Stimulated activated CD8-positive, alpha-beta memory T cell treated with anti-CD3 and anti-CD28 coated beads, Interleukin-4, amount 100 ng/mL, for 48 hours (primary cell): ENCODE data around the gene CHST14.

Experiments
- DNase-seq: peaks from one replicate; pipeline ENCODE4 v3.0.0-alpha.2; 2020

CHST14 gene

DNA sequence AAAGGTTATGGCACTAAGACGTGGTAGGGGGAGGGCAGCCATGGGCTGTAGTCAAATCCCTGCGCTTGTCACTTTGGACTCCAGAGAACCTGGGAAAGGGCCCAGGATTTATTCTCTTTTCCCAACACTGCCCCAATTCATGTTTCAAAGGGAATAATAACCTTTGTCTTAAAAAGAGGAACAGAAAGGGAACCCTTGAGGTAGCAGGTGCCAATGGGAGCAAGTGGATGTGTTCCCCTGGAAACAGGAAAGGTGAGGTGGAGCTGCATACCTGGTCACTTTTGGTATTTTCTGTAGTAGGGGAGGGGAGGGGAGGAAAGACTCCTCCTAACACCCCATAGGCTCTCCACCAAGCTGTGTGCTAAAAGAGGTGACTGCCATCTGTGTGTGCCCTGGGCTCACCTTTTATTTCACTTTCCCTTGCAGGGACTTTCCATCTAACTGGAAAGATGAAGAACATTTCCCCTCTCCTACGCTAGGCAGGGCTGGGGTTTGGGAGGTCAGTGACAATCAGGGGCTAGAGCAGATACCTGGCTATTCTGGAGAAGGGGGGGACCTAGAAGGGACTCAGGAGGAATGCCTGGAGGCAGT, 6.1 kb upstream of the CHST14 start:
- DNase-seq = no peak

DNA sequence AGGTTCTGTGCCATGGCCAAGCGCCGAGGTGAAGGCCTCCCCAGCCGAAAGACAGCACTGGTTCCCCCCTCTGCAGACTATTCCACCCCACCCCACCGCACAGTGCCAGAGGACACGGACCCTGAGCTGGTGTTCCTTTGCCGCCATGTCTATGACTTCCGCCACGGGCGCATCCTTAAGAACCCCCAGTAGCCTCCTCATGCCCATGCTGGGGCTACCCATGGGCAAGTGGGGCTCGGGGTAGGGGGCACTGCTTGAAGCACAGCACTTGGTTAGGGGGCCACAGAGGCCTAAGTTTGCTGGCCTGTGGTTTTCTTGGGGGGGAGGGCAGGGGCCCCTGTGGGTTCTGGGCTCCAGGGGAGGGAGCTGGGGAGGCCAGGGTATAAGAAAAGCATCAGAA, 4.8 kb upstream of the CHST14 start:
- no peak for DNase-seq

DNA sequence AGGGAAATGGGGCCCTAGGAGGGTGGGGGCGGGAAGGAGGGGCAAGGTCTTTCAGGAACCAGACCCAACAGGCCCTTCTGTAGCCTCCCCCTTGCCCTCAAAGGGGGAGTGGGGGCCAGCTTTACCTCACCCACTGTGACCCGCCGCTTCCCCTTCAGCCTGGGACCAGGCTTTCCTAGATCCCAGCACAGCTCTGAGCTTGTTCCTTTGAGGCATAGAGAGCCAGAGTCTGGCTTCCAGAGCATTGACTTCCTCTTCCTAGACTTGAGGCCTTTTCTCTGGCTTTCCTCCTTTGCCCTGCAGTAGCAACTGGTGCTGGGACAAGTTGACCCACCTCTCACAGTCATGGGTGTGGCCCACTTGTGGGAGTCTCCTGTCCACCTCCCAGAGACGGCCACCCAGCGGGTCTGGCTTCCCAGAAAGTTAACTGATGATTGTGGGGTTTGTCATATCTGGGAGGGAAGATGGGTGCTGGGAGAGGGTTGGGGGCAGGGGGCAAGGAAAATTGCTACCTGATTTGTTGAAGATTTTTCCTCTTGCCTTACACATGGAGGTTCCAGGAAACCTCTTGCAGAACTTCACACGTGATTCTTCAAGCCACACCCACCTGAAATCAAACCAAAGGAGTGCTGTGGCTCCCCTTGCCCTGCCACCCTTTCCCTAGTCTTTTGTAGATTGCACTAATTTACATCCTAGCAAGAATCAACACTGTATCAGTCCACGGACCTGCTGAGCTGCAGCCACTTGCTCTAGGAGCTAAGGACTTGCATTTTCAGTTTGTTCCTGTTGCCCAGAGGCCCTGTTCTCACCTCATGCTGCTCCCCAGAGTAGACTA, 4.1 kb upstream of the CHST14 start:
- no peak for DNase-seq

DNA sequence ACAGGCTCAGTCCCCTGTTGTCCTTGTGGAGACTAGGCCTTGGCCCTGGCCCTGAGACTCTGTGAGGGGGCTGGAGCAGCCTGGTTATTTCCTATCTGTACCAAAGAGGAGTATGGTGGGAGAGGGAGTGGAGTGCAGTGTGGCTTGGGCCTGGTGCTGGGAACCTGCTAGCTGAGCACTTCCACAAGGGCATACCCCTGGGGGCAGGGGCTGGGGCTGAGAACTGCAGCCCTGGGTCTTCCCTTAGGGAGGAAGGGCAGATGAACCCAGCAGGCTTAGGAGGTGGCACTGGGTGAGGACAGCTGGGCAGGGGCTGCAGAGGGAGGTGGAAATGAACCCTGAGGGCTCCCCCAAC, 3.5 kb upstream of the CHST14 start:
- no peak for DNase-seq

DNA sequence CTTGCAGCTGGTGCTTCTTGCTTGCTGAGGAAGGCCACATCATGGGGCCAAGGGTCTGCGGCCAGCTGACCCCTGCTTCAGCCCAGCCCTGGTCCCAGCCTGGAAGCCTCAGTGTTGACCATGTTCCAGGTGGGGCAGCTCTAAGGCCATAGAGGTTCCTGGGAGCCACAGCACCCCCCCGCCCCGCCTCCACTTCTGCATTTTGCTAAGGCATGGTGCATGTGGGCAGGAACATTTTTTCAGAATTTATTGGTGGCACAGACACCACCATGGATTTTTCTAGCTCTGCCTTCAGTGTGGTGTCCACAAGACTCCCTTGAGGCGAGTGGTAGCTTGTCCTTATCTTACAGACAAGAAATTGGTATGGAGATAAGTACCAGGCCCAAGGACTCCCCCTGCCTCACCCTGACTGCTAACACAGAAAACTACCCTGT, 1.9 kb upstream of the CHST14 start:
- no peak for DNase-seq

DNA sequence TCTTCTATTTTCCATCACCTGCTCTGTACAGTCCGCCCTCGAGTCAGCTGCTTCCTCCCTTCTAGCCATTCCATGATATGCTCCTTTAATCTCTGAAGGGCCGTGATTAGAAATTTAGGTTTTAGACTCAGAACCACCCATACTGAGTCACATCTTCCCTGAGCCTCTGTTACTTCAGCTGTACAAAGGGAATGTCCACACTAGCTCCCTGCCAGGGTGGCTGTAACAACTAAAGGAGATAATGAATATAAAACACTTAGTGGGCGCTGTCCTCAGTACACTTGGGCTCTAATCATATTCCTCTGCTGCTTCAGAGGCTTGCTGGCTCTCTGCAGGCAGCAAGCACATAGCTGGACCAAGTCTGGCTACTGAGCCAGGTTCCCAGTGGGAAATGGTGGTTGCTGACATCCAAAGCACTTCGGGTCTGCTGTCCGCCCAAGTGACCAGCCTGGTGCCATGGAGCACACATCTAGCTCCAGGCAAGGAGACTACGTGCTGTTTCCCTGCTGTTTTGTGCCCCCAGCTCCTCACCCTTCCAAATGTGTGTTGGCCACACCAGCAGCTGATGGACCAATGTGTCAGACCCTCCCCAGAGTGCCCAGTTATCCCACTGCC, 901 bp upstream of the CHST14 start:
- DNase-seq = no peak

DNA sequence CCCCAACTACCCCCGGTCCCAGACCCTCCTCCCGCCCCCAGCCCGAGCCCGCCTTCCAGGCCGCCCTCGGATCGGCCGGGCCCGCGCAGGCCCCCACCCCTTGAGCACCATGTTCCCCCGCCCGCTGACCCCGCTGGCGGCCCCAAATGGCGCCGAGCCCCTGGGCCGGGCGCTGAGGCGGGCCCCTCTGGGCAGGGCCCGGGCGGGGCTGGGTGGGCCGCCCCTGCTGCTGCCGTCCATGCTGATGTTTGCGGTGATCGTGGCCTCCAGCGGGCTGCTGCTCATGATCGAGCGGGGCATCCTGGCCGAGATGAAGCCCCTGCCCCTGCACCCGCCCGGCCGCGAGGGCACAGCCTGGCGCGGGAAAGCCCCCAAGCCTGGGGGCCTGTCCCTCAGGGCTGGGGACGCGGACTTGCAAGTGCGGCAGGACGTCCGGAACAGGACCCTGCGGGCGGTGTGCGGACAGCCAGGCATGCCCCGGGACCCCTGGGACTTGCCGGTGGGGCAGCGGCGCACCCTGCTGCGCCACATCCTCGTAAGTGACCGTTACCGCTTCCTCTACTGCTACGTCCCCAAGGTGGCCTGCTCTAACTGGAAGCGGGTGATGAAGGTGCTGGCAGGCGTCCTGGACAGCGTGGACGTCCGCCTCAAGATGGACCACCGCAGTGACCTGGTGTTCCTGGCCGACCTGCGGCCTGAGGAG, 472 bp downstream of the CHST14 start:
- DNase-seq = peak; percentile 40

DNA sequence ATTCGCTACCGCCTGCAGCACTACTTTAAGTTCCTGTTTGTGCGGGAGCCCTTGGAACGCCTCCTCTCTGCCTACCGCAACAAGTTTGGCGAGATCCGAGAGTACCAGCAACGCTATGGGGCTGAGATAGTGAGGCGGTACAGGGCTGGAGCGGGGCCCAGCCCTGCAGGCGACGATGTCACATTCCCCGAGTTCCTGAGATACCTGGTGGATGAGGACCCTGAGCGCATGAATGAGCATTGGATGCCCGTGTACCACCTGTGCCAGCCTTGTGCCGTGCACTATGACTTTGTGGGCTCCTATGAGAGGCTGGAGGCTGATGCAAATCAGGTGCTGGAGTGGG, 995 bp downstream of the CHST14 start:
- no peak for DNase-seq

DNA sequence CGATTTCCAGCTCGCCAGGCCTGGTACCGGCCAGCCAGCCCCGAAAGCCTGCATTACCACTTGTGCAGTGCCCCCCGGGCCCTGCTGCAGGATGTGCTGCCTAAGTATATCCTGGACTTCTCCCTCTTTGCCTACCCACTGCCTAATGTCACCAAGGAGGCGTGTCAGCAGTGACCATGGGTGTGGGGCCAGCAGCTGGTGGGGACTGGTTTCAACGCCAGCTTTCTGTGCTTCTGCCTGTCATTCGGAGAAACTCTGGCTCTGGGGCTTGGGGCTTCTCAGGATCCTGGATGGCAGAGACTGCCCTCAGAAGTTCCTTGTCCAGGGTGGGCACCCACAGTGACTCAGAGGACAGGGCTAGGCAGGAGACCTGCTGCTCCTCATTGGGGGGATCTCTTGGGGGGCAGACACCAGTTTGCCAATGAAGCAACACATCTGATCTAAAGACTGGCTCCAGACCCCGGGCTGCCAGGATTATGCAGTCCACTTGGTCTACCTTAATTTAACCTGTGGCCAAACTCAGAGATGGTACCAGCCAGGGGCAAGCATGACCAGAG, 1.5 kb downstream of the CHST14 start:
- DNase-seq = no peak

DNA sequence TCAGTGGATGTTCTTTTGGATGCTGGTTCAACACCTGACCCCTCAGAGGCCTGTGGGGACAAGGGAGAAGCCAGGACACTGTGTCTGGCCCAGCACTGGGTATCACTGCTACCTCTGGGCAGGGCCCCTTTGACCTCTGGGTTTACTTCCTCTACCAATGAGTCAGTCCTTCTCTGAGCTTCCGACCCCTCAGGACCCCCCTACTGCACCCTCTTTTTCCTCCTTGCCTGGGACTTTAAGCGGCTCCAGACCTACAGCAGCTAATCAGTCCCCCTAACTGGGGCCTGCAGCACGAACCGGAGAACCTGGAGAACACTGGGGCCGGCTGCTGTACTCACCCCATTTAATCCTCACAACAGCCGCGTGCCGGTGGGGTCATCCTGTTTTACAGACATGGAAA, 3.8 kb downstream of the CHST14 start:
- DNase-seq = no peak

DNA sequence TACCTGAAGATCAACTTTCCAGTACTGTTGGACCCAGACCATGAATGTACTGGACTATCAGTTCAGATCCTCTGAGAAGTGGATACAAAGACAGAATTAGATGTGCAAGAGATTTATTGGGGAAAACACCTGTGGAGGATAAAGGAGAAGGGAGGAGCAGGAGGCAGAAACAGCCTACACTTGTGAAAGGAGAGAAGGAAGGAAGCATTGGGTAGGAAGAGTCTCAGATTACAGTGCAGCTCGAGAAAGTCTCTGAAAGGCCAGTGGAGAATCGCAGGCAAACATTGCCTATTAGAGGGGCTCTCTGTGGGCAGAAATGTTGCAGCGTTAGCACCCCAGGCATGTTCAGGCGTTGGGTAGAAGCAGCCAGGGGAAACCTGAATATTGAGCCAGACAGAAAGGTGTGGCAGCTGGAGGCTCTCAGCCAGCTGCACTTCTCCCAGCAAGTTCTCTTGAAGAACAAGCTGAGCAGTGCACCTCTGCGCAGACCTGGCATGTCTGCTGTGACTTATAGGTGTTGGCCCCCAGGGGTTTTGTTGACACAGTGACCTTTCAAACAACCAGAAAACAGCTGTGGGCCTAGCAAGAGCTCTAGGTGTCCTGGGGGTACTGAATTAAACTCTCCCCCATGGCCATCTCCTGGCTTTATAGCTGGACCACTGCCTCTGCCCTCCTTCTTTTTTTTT, 7.0 kb downstream of the CHST14 start:
- no peak for DNase-seq

DNA sequence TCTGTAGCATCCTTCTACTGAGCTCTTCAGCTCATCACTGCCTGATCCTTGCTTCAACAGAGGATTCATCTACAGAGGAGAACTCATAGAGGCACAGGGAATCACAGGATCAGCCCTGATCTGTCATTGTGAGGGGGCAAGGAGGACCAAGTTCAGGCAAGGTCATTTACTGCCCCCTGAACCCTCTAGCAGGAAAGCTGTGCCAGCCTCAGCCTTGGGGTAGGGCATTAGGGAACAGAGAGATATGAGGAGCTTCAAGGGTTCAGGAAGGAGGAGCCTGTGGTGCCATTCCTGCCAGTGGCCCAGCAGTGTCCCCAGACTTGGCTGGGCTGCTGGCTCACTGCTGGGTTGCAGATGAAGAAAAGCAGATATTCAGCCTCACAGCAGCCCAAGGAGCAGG, 8.2 kb downstream of the CHST14 start:
- DNase-seq = no peak

DNA sequence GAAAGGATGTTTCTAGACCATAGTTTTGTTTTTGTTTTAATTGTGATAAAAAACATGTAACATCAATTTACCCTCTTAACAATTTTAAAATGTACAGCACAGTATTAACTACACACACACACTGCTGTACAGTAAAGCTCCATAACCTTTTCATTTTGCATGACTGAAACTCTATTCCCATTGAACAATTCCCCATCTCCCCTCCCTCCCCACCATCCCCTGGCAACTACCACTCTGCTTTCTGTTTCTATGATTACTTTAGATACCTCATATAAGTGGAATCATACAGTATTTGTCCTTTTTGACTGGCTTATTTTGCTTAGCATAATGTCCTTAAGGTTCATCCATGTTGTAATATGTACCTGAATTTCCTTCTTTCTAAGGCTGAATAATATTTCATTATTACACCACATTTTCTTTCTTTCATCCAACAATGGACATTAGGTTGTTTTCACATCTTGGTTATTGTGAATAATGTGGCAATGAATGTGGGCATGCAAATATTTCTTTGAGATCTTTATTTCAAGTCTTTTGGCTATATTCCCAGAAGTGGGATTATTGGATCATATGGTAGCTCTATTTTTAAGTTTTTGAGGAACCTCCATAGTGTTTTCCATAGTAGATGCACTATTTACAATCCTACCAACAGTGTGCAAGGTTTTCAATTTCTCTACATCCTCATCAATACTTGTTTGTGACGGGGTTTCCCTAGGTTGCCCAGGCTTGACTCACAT, 10.7 kb downstream of the CHST14 start:
- DNase-seq = no peak

DNA sequence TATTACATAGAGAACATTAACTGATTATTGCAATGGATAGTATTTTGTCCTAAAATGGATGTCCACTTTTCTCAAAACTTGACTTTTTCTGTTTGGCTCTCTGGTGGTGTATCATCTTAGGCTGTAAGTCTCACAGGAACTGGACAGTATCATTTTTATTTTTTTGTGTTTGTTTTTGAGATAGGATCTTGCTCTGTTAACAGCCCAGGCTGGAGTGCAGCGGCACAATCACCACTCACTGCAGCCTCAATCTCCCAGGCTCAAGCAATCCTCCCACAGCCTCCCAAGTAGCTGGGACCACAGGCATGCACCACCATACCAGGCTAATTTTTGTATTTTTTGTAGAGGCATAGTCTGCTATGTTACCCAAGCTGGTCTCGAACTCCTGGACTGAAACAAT, 13.1 kb downstream of the CHST14 start:
- DNase-seq = no peak

DNA sequence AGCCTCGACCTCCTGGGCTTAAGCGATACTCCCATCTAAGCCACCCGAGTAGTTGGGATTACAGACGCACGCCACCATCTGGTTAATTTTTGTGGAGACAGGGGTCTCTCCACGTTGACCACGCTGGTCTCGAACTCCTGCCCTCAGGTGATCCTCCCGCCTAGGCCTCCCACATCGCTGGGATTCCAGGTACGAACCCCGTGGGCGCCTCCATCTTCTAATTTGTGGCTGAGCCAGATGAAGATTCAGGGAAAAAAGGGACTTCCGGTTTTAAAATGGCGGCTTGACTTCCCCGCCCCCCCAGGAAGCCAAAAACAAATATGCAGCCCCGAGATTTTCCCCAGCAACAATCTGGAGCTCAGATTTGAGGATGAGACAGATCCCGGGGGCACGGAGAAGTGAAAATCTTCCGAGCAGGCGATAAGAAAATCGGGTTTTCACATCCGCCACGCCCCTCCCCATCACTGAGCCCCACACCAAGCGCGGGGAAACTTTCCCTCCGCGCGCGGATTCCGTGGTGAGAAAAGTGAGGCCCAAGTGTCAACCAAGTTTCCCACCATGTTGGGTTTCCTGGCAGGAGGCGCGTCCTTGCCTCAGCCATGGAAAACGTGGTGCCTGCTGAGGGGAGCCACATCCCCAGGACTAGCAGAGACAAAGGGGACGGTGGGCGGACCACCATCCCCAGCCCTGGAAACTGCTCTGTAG, 15.4 kb downstream of the CHST14 start:
- DNase-seq = no peak

DNA sequence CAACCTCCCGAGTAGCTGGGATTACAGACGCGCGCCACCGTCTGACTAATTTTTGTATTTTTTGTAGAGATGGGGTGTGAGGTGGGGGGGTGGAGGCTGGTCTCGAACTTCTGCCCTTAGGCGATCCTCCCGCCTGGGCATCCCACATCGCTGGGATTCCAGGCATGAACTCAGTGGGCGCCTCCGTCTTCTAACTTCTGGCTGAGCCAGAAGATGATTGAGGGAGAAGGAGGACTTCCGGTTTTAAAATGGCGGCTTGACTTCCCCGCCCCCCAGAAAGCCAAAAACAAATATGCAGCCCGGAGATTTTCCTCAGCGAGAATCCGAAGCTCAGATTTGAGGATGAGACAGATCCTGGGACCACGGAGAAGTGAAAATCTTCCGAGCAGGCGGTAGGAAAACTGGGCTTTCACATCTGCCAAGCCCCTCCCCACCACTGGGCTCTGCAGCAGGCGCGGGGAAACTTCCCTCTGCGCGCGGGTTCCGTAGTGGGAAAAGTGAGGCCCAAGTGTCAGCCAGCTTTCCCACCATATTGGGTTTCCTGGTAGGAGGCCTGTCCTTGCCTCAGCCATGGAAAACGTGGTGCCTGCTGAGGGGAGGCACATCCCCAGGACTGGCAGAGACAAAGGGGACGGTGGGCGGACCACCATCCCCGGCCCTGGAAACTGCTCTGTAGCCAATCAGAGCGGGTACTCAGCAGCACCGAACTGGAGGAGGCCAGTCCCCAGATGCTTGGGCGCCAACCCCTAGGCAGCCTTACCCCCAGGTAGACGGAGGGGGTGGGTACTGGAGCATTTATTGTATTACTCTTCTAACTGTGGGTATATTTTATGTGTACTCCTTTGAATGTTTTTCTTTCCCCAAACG, 17.3 kb downstream of the CHST14 start:
- no peak for DNase-seq

DNA sequence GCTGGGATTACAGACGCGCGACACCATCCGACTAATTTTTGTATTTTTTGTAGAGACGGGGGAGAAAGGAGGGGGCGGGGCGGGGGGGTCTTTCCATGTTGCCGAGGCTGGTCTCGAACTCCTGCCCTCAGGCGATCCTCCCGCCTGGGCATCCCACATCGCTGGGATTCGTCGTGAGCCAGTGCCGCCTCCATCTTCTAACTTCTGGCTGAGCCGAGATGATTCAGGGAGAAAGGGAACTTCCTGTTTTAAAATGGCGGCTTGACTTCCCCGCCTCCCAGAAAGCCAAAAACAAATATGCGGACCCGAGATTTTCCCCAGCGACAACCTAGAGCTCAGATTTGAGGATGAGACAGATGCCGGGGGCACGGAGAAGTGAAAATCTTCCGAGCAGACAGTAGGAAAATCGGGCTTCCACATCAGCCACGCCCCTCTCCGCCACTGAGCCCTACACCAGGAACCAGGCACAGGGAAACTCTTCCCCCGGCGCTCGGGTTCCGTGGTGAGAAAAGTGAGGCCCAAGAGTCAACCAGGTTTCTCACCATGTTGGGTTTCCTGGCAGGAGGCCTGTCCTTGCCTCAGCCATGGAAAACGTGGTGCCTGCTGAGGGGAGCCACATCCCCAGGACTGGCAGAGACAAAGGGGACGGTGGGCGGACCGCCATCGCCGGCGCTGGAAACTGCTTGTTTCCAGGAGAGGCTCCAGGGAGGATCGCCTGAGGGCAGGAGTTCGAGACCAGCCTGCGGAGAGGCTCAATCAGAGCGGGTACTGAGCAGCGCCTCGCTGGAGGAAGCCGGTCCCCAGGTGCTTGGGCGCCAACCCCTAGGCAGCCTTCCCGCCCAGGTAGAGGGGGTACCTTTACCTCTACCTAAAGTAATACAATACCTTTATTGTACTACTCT, 18.7 kb downstream of the CHST14 start:
- no peak for DNase-seq

DNA sequence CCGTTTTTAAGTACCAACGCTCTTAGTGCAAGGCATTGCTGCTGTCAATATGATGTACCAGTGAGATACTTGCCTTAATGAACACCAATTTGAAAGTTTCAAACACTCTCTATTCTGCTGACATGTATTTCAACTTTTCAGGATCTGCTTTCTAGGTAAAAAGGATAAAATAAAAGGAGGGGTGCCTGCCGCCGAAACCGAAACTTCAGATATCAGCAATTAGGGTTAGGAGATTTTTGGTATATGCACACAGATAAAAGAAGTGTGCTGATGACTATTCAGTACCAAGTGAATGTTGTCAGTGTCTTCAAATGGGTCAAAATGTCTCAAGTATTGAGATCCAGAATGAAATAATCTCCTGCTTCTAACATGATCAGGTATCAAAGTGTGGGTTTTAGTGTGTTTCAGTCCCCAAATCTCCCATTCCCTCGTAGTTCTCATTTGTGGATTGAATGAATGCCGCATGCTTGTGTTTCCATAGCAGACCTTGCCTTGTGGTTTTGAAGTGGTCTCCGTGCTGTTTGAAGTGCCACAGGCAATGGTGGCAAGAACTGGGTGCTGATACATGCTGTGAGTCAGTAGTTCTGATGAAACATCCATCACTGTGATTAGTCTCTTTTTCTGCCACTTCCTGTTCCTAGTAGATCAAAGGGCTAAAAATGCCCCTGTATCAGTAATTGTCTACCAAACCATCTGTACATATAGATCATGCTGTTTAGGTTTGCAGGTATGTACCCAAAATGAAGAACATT, 22.5 kb downstream of the CHST14 start:
- DNase-seq = peak; percentile 70

DNA sequence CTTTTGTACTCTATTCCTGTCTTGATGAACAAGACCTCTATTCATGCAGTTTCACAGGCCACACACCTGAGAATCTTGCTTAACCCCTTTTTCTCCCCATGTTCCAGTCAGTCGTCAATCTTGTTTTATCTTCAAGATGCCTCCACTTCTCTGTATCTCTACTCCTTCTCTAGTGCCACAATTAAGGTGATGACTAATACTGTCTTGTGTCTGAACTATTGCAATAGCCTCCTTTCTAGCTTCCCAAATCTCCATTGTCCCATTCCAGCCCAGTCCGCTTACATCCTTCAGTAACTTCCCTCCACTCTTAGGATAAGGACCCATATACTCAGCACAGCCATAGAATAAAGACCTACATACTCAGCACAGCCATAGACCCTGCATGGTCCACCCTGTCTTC, 24.7 kb downstream of the CHST14 start:
- no peak for DNase-seq
